H54 (cell line): ENCODE results near the gene FRMD1.

Experiments used
- DNase-seq: peaks from one replicate; pipeline ENCODE4 v3.0.0; 2011; ENCODE audit warnings: low spot score, mixed read lengths; ENCODE audit not compliant: insufficient read length
- FAIRE-seq: peaks from 3 replicates; lab custom pipeline; 2011; peaks lifted over from hg19 to GRCh38; lab: Jason Lieb, UNC
- POLR2A ChIP-seq: IDR thresholded peaks from 2 replicates; pipeline ENCODE4 v1.6.1; 2011; ENCODE audit warnings: low read depth, mild to moderate bottlenecking, low read length

Gene FRMD1

GRCh38 chr6:168078943-168079405 is at the start of gene FRMD1:
Gene FRMD1 (minus strand): TSS chr6:168079212. CDS start chr6:168079094, 118 bp downstream.
- TF ChIP-seq POLR2A, result no peak
- DNase-seq, result no peak
- no peak for FAIRE-seq

GRCh38 chr6:168128006-168128630 is 49.1 kb upstream of the FRMD1 start:
- TF ChIP-seq POLR2A, result no peak
- no peak for DNase-seq
- FAIRE-seq, result no peak

- FAIRE-seq (no peak), DNase-seq (no peak)
- TF ChIP-seq POLR2A, result no peak
These were observed 48.4 kb upstream of the FRMD1 start for GRCh38 chr6:168127384-168127868.

GRCh38 chr6:168126566-168127383 is 47.8 kb upstream of the FRMD1 start:
- no peak for DNase-seq
- FAIRE-seq, result no peak
- no peak for TF ChIP-seq POLR2A

GRCh38 chr6:168125429-168126001 is 46.5 kb upstream of the FRMD1 start:
- TF ChIP-seq POLR2A, result no peak
- DNase-seq (no peak), FAIRE-seq (no peak)

GRCh38 chr6:168124921-168125320 is 45.9 kb upstream of the FRMD1 start:
- DNase-seq (no peak), FAIRE-seq (no peak)
- TF ChIP-seq POLR2A, result no peak

- TF ChIP-seq POLR2A, result no peak
- DNase-seq, result no peak
- no peak for FAIRE-seq
These were observed 45.1 kb upstream of the FRMD1 start for GRCh38 chr6:168124158-168124557.

GRCh38 chr6:168123165-168123911 is 44.3 kb upstream of the FRMD1 start:
- no peak for FAIRE-seq
- no peak for DNase-seq
- TF ChIP-seq POLR2A, result no peak

GRCh38 chr6:168122521-168122920 is 43.5 kb upstream of the FRMD1 start:
- no peak for DNase-seq
- no peak for FAIRE-seq
- TF ChIP-seq POLR2A, result no peak

- no peak for TF ChIP-seq POLR2A
- DNase-seq (no peak), FAIRE-seq (no peak)
These were observed 43.0 kb upstream of the FRMD1 start for GRCh38 chr6:168122011-168122410.

GRCh38 chr6:168121303-168121665 is 42.3 kb upstream of the FRMD1 start:
- FAIRE-seq, result no peak
- no peak for TF ChIP-seq POLR2A
- no peak for DNase-seq

- no peak for TF ChIP-seq POLR2A
- DNase-seq (no peak), FAIRE-seq (no peak)
These were observed 41.6 kb upstream of the FRMD1 start for GRCh38 chr6:168120390-168121302.

- TF ChIP-seq POLR2A, result no peak
- DNase-seq (no peak), FAIRE-seq (no peak)
These were observed 40.5 kb upstream of the FRMD1 start for GRCh38 chr6:168119539-168119938.
